ENCODE data around the gene SLC22A12.

Gene SLC22A12

DNA sequence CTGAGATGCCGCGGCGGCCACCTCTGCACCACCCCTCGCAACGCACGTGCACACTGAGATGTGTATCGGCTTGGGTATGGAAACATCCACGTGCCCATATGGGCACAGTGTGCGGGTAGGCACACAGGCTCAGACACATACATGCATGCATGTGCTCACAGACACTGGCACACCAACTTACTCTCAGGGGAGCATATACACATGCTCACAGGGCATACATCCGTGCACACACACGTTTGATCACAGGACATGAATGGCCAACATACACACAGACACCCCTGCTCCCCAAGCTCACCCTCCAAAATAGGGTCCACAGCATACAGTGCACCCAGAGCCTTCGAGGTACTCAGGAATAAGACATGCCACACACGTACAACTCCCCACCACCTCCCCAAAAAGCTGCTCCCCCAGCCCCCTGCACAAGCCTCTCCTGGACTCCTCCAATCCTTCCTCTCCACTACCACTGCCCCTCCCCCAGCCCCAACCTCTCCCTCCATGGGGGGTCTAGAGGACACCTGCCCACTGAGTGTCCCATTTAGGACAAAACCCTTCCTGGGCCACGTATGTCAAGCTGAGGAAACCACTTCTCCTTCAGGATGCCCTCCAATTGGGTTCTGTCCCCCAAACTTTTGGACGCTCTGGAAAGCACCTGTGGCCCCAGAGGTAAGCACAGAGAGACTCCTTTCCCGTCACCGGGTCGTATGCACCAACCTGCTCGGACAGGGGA, 53.1 kb downstream of the SLC22A12 start:
- Histone ChIP-seq H3K79me2 (ENCODE audit: low read length) (no peaks in the 10 kb centered on the region), H3K27me3 (replicated peaks; ENCODE audit: insufficient read depth, low read length) (peaks cover 87% of the 10 kb centered on the region), H3K4me1 (ENCODE audit: low read length) (no peaks in the 10 kb centered on the region), H3K27ac (ENCODE audit: low read length) (no peak overlapping the region), H3F3A (ENCODE audit: insufficient read depth, low read length) (no peaks in the 10 kb centered on the region), H4K20me1 (ENCODE audit: insufficient read depth, low read length) (no peaks in the 10 kb centered on the region), H3K9me3 (replicated peaks; ENCODE audit: insufficient read depth, low read length) (no peaks in the 10 kb centered on the region), H2AFZ (ENCODE audit: low read length) (no peak overlapping the region), H3K4me3 (ENCODE audit: low read length) (no peak overlapping the region), H3K36me3 (replicated peaks; ENCODE audit: insufficient read depth, low read length) (no peaks in the 10 kb centered on the region), H3K9ac (ENCODE audit: low read length) (no peak overlapping the region), H3K9me2 (replicated peaks; ENCODE audit: insufficient read depth, low read length) (no peaks in the 10 kb centered on the region), H3K4me2 (ENCODE audit: low read depth, low read length) (no peak overlapping the region)
- DNase-seq, result no peak
- TF ChIP-seq EZH2 (optimal IDR thresholded peaks at IDR 0.05; ENCODE audit: low read depth, low read length) (no peak), EZH2phosphoT487 (IDR thresholded peaks at IDR 0.05; ENCODE audit: low read length) (no peak)
- TF ChIP-seq, protein P1, sequence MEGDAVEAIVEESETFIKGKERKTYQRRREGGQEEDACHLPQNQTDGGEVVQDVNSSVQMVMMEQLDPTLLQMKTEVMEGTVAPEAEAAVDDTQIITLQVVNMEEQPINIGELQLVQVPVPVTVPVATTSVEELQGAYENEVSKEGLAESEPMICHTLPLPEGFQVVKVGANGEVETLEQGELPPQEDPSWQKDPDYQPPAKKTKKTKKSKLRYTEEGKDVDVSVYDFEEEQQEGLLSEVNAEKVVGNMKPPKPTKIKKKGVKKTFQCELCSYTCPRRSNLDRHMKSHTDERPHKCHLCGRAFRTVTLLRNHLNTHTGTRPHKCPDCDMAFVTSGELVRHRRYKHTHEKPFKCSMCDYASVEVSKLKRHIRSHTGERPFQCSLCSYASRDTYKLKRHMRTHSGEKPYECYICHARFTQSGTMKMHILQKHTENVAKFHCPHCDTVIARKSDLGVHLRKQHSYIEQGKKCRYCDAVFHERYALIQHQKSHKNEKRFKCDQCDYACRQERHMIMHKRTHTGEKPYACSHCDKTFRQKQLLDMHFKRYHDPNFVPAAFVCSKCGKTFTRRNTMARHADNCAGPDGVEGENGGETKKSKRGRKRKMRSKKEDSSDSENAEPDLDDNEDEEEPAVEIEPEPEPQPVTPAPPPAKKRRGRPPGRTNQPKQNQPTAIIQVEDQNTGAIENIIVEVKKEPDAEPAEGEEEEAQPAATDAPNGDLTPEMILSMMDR (IDR thresholded peaks at IDR 0.05; ENCODE audit: low read length), result no peak

DNA sequence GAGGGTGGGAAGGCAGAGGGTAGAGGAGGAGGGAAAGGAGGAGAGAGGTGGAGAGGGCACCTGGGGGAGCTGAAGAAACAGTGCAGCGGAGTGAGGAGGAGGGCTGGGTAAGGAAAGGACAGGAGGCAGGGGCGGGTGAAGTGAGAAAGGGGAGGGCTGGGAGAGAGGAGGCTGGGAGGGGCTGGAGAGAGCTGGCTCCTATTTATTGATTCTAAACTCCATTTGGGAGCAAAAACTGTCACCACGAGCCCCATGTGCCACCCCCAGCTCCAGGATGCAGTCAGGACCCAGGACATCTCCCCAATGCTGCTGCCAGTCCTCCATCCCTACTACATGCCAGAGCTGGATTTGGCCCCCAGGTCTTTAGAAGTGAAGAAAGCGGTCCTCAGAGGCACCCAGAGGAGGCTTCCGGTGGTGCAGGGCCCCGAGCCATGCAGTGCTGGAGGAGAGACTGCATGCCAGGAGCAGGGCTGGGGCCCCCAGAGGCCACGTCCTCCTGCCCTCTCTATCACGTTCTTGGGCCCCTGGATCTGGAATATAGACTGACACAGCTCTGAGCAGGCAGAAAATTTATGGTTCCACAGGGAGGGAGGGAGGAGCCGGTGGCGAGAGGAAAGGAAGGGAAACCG, 53.7 kb downstream of the SLC22A12 start:
- H3K9me3 ChIP-seq (replicated peaks; ENCODE audit: insufficient read depth, low read length), result no peaks in the 10 kb centered on the region
- no peaks in the 10 kb centered on the region for H3K36me3 ChIP-seq (replicated peaks; ENCODE audit: insufficient read depth, low read length)
- H3K4me2 ChIP-seq (ENCODE audit: low read depth, low read length), result no peak overlapping the region
- H3K27me3 ChIP-seq (replicated peaks; ENCODE audit: insufficient read depth, low read length), result peaks cover 87% of the 10 kb centered on the region
- no peak overlapping the region for H2AFZ ChIP-seq (ENCODE audit: low read length)
- no peaks in the 10 kb centered on the region for H4K20me1 ChIP-seq (ENCODE audit: insufficient read depth, low read length)
- no peaks in the 10 kb centered on the region for H3F3A ChIP-seq (ENCODE audit: insufficient read depth, low read length)
- no peak overlapping the region for H3K9ac ChIP-seq (ENCODE audit: low read length)
- no peaks in the 10 kb centered on the region for H3K79me2 ChIP-seq (ENCODE audit: low read length)
- TF ChIP-seq EZH2 (optimal IDR thresholded peaks at IDR 0.05; ENCODE audit: low read depth, low read length), result no peak
- TF ChIP-seq, protein P1 (IDR thresholded peaks at IDR 0.05; ENCODE audit: low read length), result no peak
- no peak for TF ChIP-seq EZH2phosphoT487 (IDR thresholded peaks at IDR 0.05; ENCODE audit: low read length)
- DNase-seq, result no peak
- H3K4me1 ChIP-seq (ENCODE audit: low read length), result no peaks in the 10 kb centered on the region
- no peak overlapping the region for H3K27ac ChIP-seq (ENCODE audit: low read length)
- no peaks in the 10 kb centered on the region for H3K9me2 ChIP-seq (replicated peaks; ENCODE audit: insufficient read depth, low read length)
- no peak overlapping the region for H3K4me3 ChIP-seq (ENCODE audit: low read length)

DNA sequence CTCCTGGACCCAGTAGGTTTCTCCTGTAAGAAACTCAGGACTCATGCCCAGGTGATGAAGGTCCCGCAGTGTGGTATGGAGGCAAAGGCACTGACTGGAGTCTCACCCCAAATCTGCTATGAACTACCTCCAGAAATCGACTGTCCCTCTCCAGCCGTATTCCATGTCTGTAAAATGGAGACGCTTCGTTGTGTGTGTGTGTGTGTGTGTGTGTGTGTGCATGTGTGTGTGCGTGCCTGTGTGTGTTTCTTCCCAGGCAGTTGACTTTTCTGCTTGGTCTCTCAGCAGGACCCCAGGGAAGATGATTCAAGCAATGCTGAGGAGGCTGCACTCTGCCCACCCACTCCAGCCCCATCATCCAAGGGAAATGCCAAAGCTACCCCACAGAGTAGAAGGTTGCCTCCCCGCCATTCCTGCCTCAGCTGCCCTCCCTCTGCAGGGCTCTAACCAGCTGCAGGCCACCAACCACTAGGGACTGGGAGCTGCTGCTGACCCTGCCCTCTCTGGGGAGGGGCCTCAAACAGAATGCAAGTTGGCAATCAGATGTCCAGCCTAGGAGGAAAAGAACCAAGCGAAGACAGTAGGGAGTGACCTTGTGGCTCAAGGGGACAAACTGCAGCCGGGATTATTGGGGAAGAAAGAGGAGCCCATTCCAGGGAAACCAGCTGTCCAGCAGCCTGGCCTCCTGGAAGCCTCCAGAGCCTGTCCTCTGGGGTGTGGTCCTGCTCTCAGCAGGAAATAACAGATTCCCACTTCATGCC, 56.2 kb downstream of the SLC22A12 start:
- H3K9me2 ChIP-seq (replicated peaks; ENCODE audit: insufficient read depth, low read length), result no peaks in the 10 kb centered on the region
- H3K79me2 ChIP-seq (ENCODE audit: low read length), result no peaks in the 10 kb centered on the region
- H3K27me3 ChIP-seq (replicated peaks; ENCODE audit: insufficient read depth, low read length), result peaks cover 86% of the 10 kb centered on the region
- no peaks in the 10 kb centered on the region for H3K36me3 ChIP-seq (replicated peaks; ENCODE audit: insufficient read depth, low read length)
- no peaks in the 10 kb centered on the region for H3K9me3 ChIP-seq (replicated peaks; ENCODE audit: insufficient read depth, low read length)
- no peak overlapping the region for H3K4me3 ChIP-seq (ENCODE audit: low read length)
- no peak for DNase-seq
- H3K4me1 ChIP-seq (ENCODE audit: low read length), result no peaks in the 10 kb centered on the region
- H3F3A ChIP-seq (ENCODE audit: insufficient read depth, low read length), result no peaks in the 10 kb centered on the region
- H3K27ac ChIP-seq (ENCODE audit: low read length), result no peak overlapping the region
- no peak overlapping the region for H3K4me2 ChIP-seq (ENCODE audit: low read depth, low read length)
- H3K9ac ChIP-seq (ENCODE audit: low read length), result no peak overlapping the region
- no peaks in the 10 kb centered on the region for H4K20me1 ChIP-seq (ENCODE audit: insufficient read depth, low read length)
- TF ChIP-seq EZH2phosphoT487 (IDR thresholded peaks at IDR 0.05; ENCODE audit: low read length) (no peak), EZH2 (optimal IDR thresholded peaks at IDR 0.05; ENCODE audit: low read depth, low read length) (no peak)
- TF ChIP-seq, protein P1 (IDR thresholded peaks at IDR 0.05; ENCODE audit: low read length), result no peak
- no peak overlapping the region for H2AFZ ChIP-seq (ENCODE audit: low read length)

All from MM.1S (cell line).